ENCODE measurements around the gene RNF32. TPM values are rescaled to one million over a fixed set of nuclear protein-coding genes. Genes with fewer than 3 reads are reported as not detected.
A peak's percentile ranks its signal among the peaks of the same experiment; 100 is the strongest.

Gene RNF32
- total and polyA plus RNA-seq, 2 of the 13 experiments (the other 11 are each of a cell fraction or from before 2014, with no cell fraction given), result not detected

DNA sequence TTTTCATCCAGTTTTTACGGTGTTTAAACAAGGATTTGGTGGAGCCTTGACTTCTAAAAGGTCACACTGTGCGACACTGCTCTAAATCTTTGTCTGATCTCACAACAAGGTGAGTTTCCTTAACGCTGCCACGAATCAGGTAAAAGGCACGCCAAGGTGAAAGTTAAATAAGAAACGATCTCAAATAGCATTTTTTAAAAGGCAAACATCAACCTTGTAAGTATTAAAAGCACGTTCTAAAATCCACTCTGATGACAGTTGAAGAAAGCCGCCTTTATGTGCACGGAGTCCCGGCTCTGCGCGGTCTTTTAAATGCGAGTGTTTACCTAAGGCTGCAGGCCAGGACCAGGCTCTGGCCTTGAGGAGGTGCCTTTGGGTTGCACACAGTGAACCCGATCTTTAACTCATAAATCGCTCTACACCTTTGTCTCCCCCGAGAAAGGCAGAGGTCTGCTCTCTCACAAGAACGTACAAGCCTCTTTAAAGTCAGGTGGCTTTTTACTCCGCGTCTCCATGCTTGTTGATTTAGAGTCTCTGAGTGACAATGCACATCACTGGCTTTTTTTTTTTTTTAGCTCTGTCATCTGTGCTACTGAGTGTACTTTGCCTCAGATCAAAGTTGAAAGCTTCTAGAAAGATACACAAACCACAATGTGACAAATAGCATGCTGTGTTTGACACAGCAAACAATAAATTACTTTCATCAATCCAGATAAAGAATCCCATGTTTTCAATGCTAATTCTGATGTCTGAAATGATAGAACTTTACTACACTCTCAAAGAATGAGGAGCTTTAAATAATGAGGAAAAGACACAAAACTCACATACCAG is 25.9 kb upstream of the RNF32 start (continued):
- TF ChIP-seq, protein P1, sequence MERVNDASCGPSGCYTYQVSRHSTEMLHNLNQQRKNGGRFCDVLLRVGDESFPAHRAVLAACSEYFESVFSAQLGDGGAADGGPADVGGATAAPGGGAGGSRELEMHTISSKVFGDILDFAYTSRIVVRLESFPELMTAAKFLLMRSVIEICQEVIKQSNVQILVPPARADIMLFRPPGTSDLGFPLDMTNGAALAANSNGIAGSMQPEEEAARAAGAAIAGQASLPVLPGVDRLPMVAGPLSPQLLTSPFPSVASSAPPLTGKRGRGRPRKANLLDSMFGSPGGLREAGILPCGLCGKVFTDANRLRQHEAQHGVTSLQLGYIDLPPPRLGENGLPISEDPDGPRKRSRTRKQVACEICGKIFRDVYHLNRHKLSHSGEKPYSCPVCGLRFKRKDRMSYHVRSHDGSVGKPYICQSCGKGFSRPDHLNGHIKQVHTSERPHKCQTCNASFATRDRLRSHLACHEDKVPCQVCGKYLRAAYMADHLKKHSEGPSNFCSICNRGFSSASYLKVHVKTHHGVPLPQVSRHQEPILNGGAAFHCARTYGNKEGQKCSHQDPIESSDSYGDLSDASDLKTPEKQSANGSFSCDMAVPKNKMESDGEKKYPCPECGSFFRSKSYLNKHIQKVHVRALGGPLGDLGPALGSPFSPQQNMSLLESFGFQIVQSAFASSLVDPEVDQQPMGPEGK (CRISPR knock-in tag; IDR thresholded peaks at IDR 0.05), result peak; percentile 63
- TF ChIP-seq ZNF33A (CRISPR knock-in tag; IDR thresholded peaks at IDR 0.05; ENCODE audit: borderline replicate concordance), result no peak
- TF ChIP-seq ZNF317 (CRISPR knock-in tag; IDR thresholded peaks at IDR 0.05), result 0 out of 2 replicates have a peak, but pooled peaks have one; percentile 35
- no peak for TF ChIP-seq EED (CRISPR knock-in tag; IDR thresholded peaks at IDR 0.05)
- TF ChIP-seq, protein P2, sequence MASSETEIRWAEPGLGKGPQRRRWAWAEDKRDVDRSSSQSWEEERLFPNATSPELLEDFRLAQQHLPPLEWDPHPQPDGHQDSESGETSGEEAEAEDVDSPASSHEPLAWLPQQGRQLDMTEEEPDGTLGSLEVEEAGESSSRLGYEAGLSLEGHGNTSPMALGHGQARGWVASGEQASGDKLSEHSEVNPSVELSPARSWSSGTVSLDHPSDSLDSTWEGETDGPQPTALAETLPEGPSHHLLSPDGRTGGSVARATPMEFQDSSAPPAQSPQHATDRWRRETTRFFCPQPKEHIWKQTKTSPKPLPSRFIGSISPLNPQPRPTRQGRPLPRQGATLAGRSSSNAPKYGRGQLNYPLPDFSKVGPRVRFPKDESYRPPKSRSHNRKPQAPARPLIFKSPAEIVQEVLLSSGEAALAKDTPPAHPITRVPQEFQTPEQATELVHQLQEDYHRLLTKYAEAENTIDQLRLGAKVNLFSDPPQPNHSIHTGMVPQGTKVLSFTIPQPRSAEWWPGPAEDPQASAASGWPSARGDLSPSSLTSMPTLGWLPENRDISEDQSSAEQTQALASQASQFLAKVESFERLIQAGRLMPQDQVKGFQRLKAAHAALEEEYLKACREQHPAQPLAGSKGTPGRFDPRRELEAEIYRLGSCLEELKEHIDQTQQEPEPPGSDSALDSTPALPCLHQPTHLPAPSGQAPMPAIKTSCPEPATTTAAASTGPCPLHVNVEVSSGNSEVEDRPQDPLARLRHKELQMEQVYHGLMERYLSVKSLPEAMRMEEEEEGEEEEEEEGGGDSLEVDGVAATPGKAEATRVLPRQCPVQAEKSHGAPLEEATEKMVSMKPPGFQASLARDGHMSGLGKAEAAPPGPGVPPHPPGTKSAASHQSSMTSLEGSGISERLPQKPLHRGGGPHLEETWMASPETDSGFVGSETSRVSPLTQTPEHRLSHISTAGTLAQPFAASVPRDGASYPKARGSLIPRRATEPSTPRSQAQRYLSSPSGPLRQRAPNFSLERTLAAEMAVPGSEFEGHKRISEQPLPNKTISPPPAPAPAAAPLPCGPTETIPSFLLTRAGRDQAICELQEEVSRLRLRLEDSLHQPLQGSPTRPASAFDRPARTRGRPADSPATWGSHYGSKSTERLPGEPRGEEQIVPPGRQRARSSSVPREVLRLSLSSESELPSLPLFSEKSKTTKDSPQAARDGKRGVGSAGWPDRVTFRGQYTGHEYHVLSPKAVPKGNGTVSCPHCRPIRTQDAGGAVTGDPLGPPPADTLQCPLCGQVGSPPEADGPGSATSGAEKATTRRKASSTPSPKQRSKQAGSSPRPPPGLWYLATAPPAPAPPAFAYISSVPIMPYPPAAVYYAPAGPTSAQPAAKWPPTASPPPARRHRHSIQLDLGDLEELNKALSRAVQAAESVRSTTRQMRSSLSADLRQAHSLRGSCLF (CRISPR knock-in tag; IDR thresholded peaks at IDR 0.05; ENCODE audit: borderline replicate concordance), result peak; percentile 35; the same call in 1 of the 2 replicates
- TF ChIP-seq NFE2L2 (IDR thresholded peaks at IDR 0.05; ENCODE audit: low read length), result peak; percentile 89
- TF ChIP-seq ZNF737 (CRISPR knock-in tag; IDR thresholded peaks at IDR 0.05; ENCODE audit: borderline replicate concordance), result no peak
- no peak for TF ChIP-seq ZNF720 (CRISPR knock-in tag; IDR thresholded peaks at IDR 0.05)
- no peak for TF ChIP-seq NR1H2 (CRISPR knock-in tag; IDR thresholded peaks at IDR 0.05; ENCODE audit: borderline replicate concordance, low read depth)
- TF ChIP-seq SUZ12 (IDR thresholded peaks at IDR 0.05; ENCODE audit: low read depth, low read length), result no peak
- TF ChIP-seq, protein P3, sequence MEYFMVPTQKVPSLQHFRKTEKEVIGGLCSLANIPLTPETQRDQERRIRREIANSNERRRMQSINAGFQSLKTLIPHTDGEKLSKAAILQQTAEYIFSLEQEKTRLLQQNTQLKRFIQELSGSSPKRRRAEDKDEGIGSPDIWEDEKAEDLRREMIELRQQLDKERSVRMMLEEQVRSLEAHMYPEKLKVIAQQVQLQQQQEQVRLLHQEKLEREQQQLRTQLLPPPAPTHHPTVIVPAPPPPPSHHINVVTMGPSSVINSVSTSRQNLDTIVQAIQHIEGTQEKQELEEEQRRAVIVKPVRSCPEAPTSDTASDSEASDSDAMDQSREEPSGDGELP (IDR thresholded peaks at IDR 0.05; ENCODE audit: borderline replicate concordance, low read depth), result peak; percentile 91
- 0 out of 2 replicates have a peak, but pooled peaks have one; percentile 37 for TF ChIP-seq JUND (CRISPR knock-in tag; IDR thresholded peaks at IDR 0.05)
- TF ChIP-seq, protein P4, sequence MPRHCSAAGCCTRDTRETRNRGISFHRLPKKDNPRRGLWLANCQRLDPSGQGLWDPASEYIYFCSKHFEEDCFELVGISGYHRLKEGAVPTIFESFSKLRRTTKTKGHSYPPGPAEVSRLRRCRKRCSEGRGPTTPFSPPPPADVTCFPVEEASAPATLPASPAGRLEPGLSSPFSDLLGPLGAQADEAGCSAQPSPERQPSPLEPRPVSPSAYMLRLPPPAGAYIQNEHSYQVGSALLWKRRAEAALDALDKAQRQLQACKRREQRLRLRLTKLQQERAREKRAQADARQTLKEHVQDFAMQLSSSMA (CRISPR knock-in tag; IDR thresholded peaks at IDR 0.05), result no peak
- peak; percentile 60; the same call in 1 of the 2 replicates for TF ChIP-seq ZFX (CRISPR knock-in tag; IDR thresholded peaks at IDR 0.05; ENCODE audit: low read depth)
- peak; percentile 71; the same call in 1 of the 2 replicates for TF ChIP-seq HOXA3 (CRISPR knock-in tag; IDR thresholded peaks at IDR 0.05)
- no peak; the same call in 1 of the 2 replicates for TF ChIP-seq ELF1 (CRISPR knock-in tag; IDR thresholded peaks at IDR 0.05)
- TF ChIP-seq ZNF180 (CRISPR knock-in tag; IDR thresholded peaks at IDR 0.05; ENCODE audit: borderline replicate concordance, low read depth), result no peak
- no peak for TF ChIP-seq SMARCE1 (IDR thresholded peaks at IDR 0.05; ENCODE audit: borderline replicate concordance)
- TF ChIP-seq NR2F1 (CRISPR knock-in tag; IDR thresholded peaks at IDR 0.05), result peak in 1 of 2 experiments; percentile 47; a peak in 3 of 4 replicates
- TF ChIP-seq ZNF20 (CRISPR knock-in tag; IDR thresholded peaks at IDR 0.05), result no peak
- no peak for TF ChIP-seq ZNF570 (CRISPR knock-in tag; IDR thresholded peaks at IDR 0.05; ENCODE audit: borderline replicate concordance)

Data from HepG2 (cell line).